HFF-Myc (cell line): Measurements from ENCODE around the gene FAM120B.

Experiments used
- DNase-seq: peaks from one replicate; pipeline ENCODE4 v3.0.0-alpha.2; 2011; ENCODE audit warnings: low read depth; ENCODE audit errors: extremely low read depth
- H3K4me3 ChIP-seq: replicated peaks from 2 replicates; pipeline ENCODE4 v1.5.1; 2011; ENCODE audit warnings: low read depth, mild to moderate bottlenecking, control low read depth, low read length
- TF ChIP-seq, protein P1 (sequence below): IDR thresholded peaks from 2 replicates; pipeline ENCODE4 v1.5.1; 2012; ENCODE audit warnings: mild to moderate bottlenecking, low read depth, low read length, control low read depth; ENCODE audit errors: missing control alignments

FAM120B gene

DNA sequence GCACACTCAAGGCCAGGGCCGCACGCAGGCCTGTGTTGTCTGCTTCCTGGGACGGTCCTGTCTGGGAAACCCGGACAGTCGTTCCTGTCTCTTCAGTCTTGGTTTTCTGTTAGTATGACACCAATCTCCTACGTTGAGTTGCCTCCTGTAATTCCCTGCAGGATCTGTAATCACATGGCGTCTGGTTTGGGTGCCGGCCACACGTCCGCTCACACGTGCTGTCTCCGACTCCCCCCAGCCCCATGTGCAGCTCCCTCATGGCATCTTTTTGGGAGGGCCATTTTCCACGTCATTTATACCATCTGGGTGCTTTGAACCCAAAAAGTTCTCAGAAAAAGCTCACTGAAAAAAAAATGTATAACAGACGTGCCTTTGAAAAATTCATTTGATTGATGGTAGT lies 38.9 kb upstream of the FAM120B start:
- TF ChIP-seq, protein P1, sequence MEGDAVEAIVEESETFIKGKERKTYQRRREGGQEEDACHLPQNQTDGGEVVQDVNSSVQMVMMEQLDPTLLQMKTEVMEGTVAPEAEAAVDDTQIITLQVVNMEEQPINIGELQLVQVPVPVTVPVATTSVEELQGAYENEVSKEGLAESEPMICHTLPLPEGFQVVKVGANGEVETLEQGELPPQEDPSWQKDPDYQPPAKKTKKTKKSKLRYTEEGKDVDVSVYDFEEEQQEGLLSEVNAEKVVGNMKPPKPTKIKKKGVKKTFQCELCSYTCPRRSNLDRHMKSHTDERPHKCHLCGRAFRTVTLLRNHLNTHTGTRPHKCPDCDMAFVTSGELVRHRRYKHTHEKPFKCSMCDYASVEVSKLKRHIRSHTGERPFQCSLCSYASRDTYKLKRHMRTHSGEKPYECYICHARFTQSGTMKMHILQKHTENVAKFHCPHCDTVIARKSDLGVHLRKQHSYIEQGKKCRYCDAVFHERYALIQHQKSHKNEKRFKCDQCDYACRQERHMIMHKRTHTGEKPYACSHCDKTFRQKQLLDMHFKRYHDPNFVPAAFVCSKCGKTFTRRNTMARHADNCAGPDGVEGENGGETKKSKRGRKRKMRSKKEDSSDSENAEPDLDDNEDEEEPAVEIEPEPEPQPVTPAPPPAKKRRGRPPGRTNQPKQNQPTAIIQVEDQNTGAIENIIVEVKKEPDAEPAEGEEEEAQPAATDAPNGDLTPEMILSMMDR, result no peak
- DNase-seq, result no peak
- no peak overlapping the region for H3K4me3 ChIP-seq

GRCh38 chr6:170268216-170269129 lies 38.1 kb upstream of the FAM120B start:
- no peak for DNase-seq
- TF ChIP-seq, protein P1, result no peak
- H3K4me3 ChIP-seq, result no peak overlapping the region

DNA sequence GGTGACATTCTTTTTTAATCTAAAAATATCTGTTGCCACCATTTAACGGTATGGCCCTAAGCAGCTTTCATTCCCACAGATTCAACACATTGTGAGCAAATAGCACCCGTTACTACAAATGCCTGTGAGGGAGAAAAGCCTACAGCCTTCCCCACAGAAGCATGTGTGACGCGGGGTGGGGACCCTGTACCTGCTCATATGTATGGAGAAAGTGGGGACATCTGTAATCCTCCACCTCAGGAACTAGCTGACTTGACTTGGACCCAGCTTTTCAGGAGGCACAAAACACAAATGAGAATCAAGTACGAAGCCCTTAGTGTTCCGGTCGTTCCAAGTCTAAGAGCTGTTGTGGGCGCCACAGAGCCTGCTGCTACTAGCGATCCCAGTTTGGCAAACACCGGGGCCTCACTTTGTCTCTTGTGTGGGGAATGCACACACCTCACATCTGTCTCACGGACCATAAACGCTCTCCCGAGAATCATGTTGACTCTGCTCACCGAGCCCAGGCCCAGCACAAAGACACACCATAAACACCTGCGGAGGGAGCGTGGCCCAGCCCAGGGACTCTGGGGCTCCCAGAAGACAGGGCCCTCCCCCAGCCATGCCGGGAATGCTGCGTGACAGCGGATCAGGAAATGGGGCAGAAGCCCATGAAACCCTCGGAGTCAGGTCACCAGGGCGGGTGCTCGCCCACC lies 37.3 kb upstream of the FAM120B start:
- DNase-seq, result no peak
- TF ChIP-seq, protein P1, result no peak
- H3K4me3 ChIP-seq, result no peak overlapping the region

GRCh38 chr6:170269846-170270541 lies 36.6 kb upstream of the FAM120B start:
- no peak overlapping the region for H3K4me3 ChIP-seq
- DNase-seq, result no peak
- TF ChIP-seq, protein P1, result no peak

GRCh38 chr6:170270984-170271593 lies 35.5 kb upstream of the FAM120B start:
- H3K4me3 ChIP-seq, result no peak overlapping the region
- TF ChIP-seq, protein P1, result no peak
- DNase-seq, result no peak

- no peak overlapping the region for H3K4me3 ChIP-seq
Observed at GRCh38 chr6:170271771-170272314, 34.7 kb upstream of the FAM120B start.

More at GRCh38 chr6:170271771-170272314, 34.7 kb upstream of the FAM120B start:
- DNase-seq, result no peak
- TF ChIP-seq, protein P1, result no peak
